ENCODE data around the gene SLC39A13. TPM values are rescaled to one million over a fixed set of nuclear protein-coding genes. Genes with fewer than 3 reads are reported as not detected.

Gene SLC39A13
- total and polyA plus RNA-seq, 2 of the 13 experiments (the other 11 are each of a cell fraction or from before 2014, with no cell fraction given), result 15.3 to 30.5 TPM

- WGBS (ENCODE audit: low lambda C conversion rate), result 32% methylated on average over 8 of the region's 8 CpGs
- no peak overlapping the region for H2AFZ ChIP-seq (ENCODE audit: low read length)
- H3K79me2 ChIP-seq (ENCODE audit: insufficient read depth, low read length), result no peaks in the 10 kb centered on the region
- POLR2A ChIA-PET, result interaction anchor here (0.6 kb wide), 1 partner anchor 82 kb away, joined by 3 read pairs; no protein-coding TSS in a partner anchor
- H3K9me3 ChIP-seq (ENCODE audit: low read length), result no peaks in the 10 kb centered on the region
- intact Hi-C loops (cut with micrococcal nuclease; ENCODE audit: unreplicated experiment) (no loop called here), in situ Hi-C loops (cut with HindIII; ENCODE audit: extremely low pct_ligation_motif_present, low pct_unique_long_range_greater_than_20kb) (loop anchor here (10.0 kb wide), 1 partner anchor 79 kb away; no protein-coding TSS in a partner anchor)
- BruUV-seq (replicated peaks), result no TSS peak
- H4K20me1 ChIP-seq (ENCODE audit: insufficient read depth, low read length), result no peaks in the 10 kb centered on the region
- CTCF ChIA-PET (ENCODE audit: low intra/inter-chr PET ratio, low total read pairs), result no interaction called here
- peaks cover 2% of the 10 kb centered on the region in 2 experiments; a peak in 1 of 5 replicates for H3K27me3 ChIP-seq (ENCODE audit: control insufficient read depth in 1 of 2, insufficient read depth in 2 of 2, low read length in 2 of 2)
- ATAC-seq, result no peak
- no peak overlapping the region for H3K4me2 ChIP-seq (ENCODE audit: low read depth, low read length)
- H3K9ac ChIP-seq (ENCODE audit: insufficient read depth, low read depth, low read length), result no peak overlapping the region
- DNase-seq (ENCODE audit: low spot score), result no peak
- H3K36me3 ChIP-seq (replicated peaks in 1 of 2; ENCODE audit: control insufficient read depth in 1 of 2, insufficient read depth in 2 of 2, low read length in 2 of 2), result no peaks in the 10 kb centered on the region
- H3K4me3 ChIP-seq (replicated peaks in 1 of 3; ENCODE audit: insufficient read depth in 1 of 3, low read depth in 2 of 3, low read length in 3 of 3), result no peak overlapping the region
- H3K27ac ChIP-seq (ENCODE audit: extremely low read length, insufficient read depth, low read length), result no peak overlapping the region
- no peak for FAIRE-seq
- TF ChIP-seq ZNF576 (CRISPR knock-in tag; IDR thresholded peaks at IDR 0.05), result no peak
- TF ChIP-seq XRCC5 (optimal IDR thresholded peaks at IDR 0.05; ENCODE audit: low read length), result no peak
- TF ChIP-seq REPIN1 (CRISPR knock-in tag; IDR thresholded peaks at IDR 0.05; ENCODE audit: borderline replicate concordance, low read depth), result no peak
- TF ChIP-seq ZBTB38 (CRISPR knock-in tag; IDR thresholded peaks at IDR 0.05), result no peak
- TF ChIP-seq ZNF639 (CRISPR knock-in tag; conservative IDR thresholded peaks at IDR 0.05), result no peak
- TF ChIP-seq ZNF607 (CRISPR knock-in tag; IDR thresholded peaks at IDR 0.05; ENCODE audit: borderline replicate concordance), result no peak
- TF ChIP-seq ZNF569 (CRISPR knock-in tag; IDR thresholded peaks at IDR 0.05; ENCODE audit: borderline replicate concordance), result no peak
- TF ChIP-seq ZNF567 (CRISPR knock-in tag; IDR thresholded peaks at IDR 0.05; ENCODE audit: borderline replicate concordance), result no peak
- TF ChIP-seq ZNF75D (CRISPR knock-in tag; IDR thresholded peaks at IDR 0.05; ENCODE audit: borderline replicate concordance), result no peak
- TF ChIP-seq REST (IDR thresholded peaks at IDR 0.05; ENCODE audit: borderline replicate concordance in 1 of 2, low read depth in 1 of 2, low read length in 2 of 2), result no peak
- TF ChIP-seq HOXA9 (CRISPR knock-in tag; IDR thresholded peaks at IDR 0.05; ENCODE audit: borderline replicate concordance), result no peak
- no peak for TF ChIP-seq ZNF446 (CRISPR knock-in tag; IDR thresholded peaks at IDR 0.05)
- TF ChIP-seq ZSCAN12 (CRISPR knock-in tag; IDR thresholded peaks at IDR 0.05), result no peak
- TF ChIP-seq ELF4 (CRISPR knock-in tag; IDR thresholded peaks at IDR 0.05; ENCODE audit: borderline replicate concordance), result no peak
- TF ChIP-seq ESRRA (CRISPR knock-in tag; IDR thresholded peaks at IDR 0.05; ENCODE audit: low read depth), result no peak
- no peak for TF ChIP-seq ISL2 (CRISPR knock-in tag; IDR thresholded peaks at IDR 0.05)
- peaks cover 12% of the 10 kb centered on the region; the same call in 1 of the 2 replicates for H3K4me1 ChIP-seq (ENCODE audit: insufficient read depth, low read length)
These were observed 32.3 kb upstream of the SLC39A13 start for GRCh38 chr11:47376107-47376524.
